Stomach (tissue), 9 donors: ENCODE data around the gene AJM1. TPM values are rescaled to one million over a fixed set of nuclear protein-coding genes. Genes with fewer than 3 reads are reported as not detected.
"Not testable (repeated sequence)": the region's sequence is repeated elsewhere in the genome, so short reads cannot be mapped to it uniquely, and the experiment has no call there.

Experiments used
- DNase-seq, 2 donors: peaks; one replicate each; pipeline versions ENCODE4 v3.0.0 to v3.0.0-alpha.2; 2013 to 2019
- H3K27ac ChIP-seq, 5 donors: fragments of 200-600 bp in 4 of 5; sonication (generic) in 4 of 5; one replicate each; pipeline ENCODE4 v1.5.1; 2013 to 2019; ENCODE audit warnings: mild to moderate bottlenecking in 1 of 5, moderate library complexity in 1 of 5
- H3K27me3 ChIP-seq, 3 donors: fragments of 200-600 bp; sonication (generic); one replicate each; pipeline ENCODE4 v1.5.1; 2017 to 2019; ENCODE audit warnings: mixed run types in 1 of 3
- H3K36me3 ChIP-seq, 4 donors: fragments of 200-600 bp; sonication (generic); 1 replicate in 3 of 4; 2 replicates in 1 of 4; pipeline ENCODE4 v1.5.1; 2016 to 2019
- H3K4me1 ChIP-seq, 4 donors: fragments of 200-600 bp; sonication (generic); one replicate each; pipeline ENCODE4 v1.5.1; 2016 to 2019
- H3K4me3 ChIP-seq, 4 donors: fragments of 200-600 bp; sonication (generic) in 3 of 4; one replicate each; pipeline ENCODE4 v1.5.1; 2016 to 2019; ENCODE audit warnings: mild to moderate bottlenecking in 1 of 4
- H3K9me3 ChIP-seq, 4 donors: fragments of 200-600 bp; sonication (generic); one replicate each; pipeline ENCODE4 v1.5.1; 2016 to 2019
- CTCF ChIP-seq, 7 experiments: fragments of 450-650 bp in 4 of 7; fragments of 200-600 bp in 3 of 7; sonication (generic) in 3 of 7; IDR thresholded peaks; one replicate each; pipeline ENCODE4 v1.5.1; 2016 to 2019; ENCODE audit warnings: antibody characterized with exemption in 7 of 7, control low read depth in 2 of 7, mild to moderate bottlenecking in 1 of 7
- EP300 ChIP-seq: sonication (generic); formaldehyde crosslinking; IDR thresholded peaks from one replicate; pipeline ENCODE4 v1.6.1; 2017; ENCODE audit warnings: antibody characterized with exemption
- POLR2A ChIP-seq, 4 donors: fragments of 450-650 bp; IDR thresholded peaks; one replicate each; pipeline ENCODE4 v1.6.1; 2016; ENCODE audit warnings: antibody characterized with exemption in 4 of 4, control low read depth in 2 of 4, mild to moderate bottlenecking in 1 of 4, moderate library complexity in 1 of 4
- POLR2AphosphoS5 ChIP-seq, 3 donors: sonication (generic); formaldehyde crosslinking; IDR thresholded peaks; one replicate each; pipeline ENCODE4 v1.6.1; 2016; ENCODE audit warnings: antibody characterized with exemption in 3 of 3
- WGBS, 5 donors: extraction: QIAGEN DNeasy Blood & Tissue Kit in 3 of 5; methylation state at CpG; one replicate each; pipeline versions ENCODE4 v1.1.5 to v1.1.7; 2013 to 2018; 5-methylcytosine and 5-hydroxymethylcytosine counted together
- intact Hi-C: fragments of 100-400 bp; cut with DNase I; formaldehyde crosslinking; loops from one replicate; pipeline ENCODE4 v1.15.1; 2023; ENCODE audit warnings: low total_unique reads
- polyA plus RNA-seq, 3 donors: library from polyadenylated mRNA; stranded (reverse); fragments of 200-250 nt; gene quantifications; one replicate each; pipeline ENCODE4 v1.2.3, GENCODE V29; 2013
- total RNA-seq, 5 donors: library from RNA; depleted of rRNA; stranded (reverse); fragments of >200 nt; gene quantifications; one replicate each; pipeline versions ENCODE4 v1.1.0 to v1.2.3, GENCODE V29; 2014 to 2016
- donor health status: healthy with polysubstance abuse.
- donor health status: Bipolar disorder and iron deficiency.
- donor health status: healthy.

AJM1 gene
- total and polyA plus RNA-seq, 8 donors, result 0.46 to 37.4 (median 2.6) TPM

GRCh38 chr9:136882109-136882946 lies 40.0 kb downstream of the AJM1 start:
- Histone ChIP-seq H3K4me1 (peaks cover 21 to 45% (median 32%) of the 10 kb centered on the region in 4 donors), H3K9me3 (no peaks in the 10 kb centered on the region), H3K36me3 (no peaks in the 10 kb centered on the region), H3K27me3 (no peaks in the 10 kb centered on the region), H3K27ac (peak overlapping the region; percentile 34 to 74 (median 66)), H3K4me3 (peak overlapping the region in 3 of 4 donors; percentile 22 to 35 (median 28))
- 32 to 50% (median 39%) methylated on average over 15 to 19 of the region's 19 CpGs for WGBS, 5 donors
- intact Hi-C loops, result no loop called here
- TF ChIP-seq CTCF (IDR thresholded peaks at IDR 0.05) (no peak), EP300 (no peak), POLR2A (IDR thresholded peaks at IDR 0.05) (no peak), POLR2AphosphoS5 (IDR thresholded peaks at IDR 0.05) (peak in 2 of 3 donors; percentile 10 to 70)
- peak; percentile 77 to 88 for DNase-seq

GRCh38 chr9:136882947-136883283 lies 40.6 kb downstream of the AJM1 start:
- H3K36me3 ChIP-seq, H3K4me3 ChIP-seq: not testable (repeated sequence)

GRCh38 chr9:136883670-136884069 lies 41.4 kb downstream of the AJM1 start:
- H3K4me3 ChIP-seq, H3K27ac ChIP-seq, H3K36me3 ChIP-seq, DNase-seq, intact Hi-C loops, H3K27me3 ChIP-seq, H3K9me3 ChIP-seq: not testable (repeated sequence)
- 87 to 91% (median 89%) methylated on average over 10 of the region's 10 CpGs for WGBS, 5 donors
- H3K4me1 ChIP-seq, result peaks cover 21 to 59% (median 44%) of the 10 kb centered on the region in 4 donors

More at GRCh38 chr9:136882947-136883283, 40.6 kb downstream of the AJM1 start:
- H3K9me3 ChIP-seq, DNase-seq, H3K27me3 ChIP-seq, intact Hi-C loops: not testable (repeated sequence)
- peak overlapping the region in 3 of 5 donors; percentile 66 to 74 (median 69) for H3K27ac ChIP-seq
- H3K4me1 ChIP-seq, result peaks cover 21 to 51% (median 37%) of the 10 kb centered on the region in 4 donors
- 72 to 83% (median 82%) methylated on average over 9 of the region's 9 CpGs for WGBS, 5 donors

- 0 to 1% (median 0%) methylated on average over 10 to 88 of the region's 88 CpGs for WGBS, 5 donors
- peaks cover 21 to 61% (median 45%) of the 10 kb centered on the region in 4 donors for H3K4me1 ChIP-seq
- TF ChIP-seq CTCF (IDR thresholded peaks at IDR 0.05) (no peak), EP300 (no peak), POLR2AphosphoS5 (IDR thresholded peaks at IDR 0.05) (peak in 2 of 3 donors; percentile 74 to 82), POLR2A (IDR thresholded peaks at IDR 0.05) (no peak)
- H3K36me3 ChIP-seq, result peaks cover 0 to 11% (median 10%) of the 10 kb centered on the region in 4 donors
- intact Hi-C loops, result no loop called here
- H3K27ac ChIP-seq, result peak within 1 kb of the TSS; percentile 42 to 97 (median 89)
- H3K9me3 ChIP-seq, result no peaks in the 10 kb centered on the region
- peak within 1 kb of the TSS; percentile 82 to 98 (median 94) for H3K4me3 ChIP-seq
- peak; percentile 99 for DNase-seq
- H3K27me3 ChIP-seq, result no peaks in the 10 kb centered on the region
Observed at GRCh38 chr9:136885950-136886578, 43.8 kb downstream of the AJM1 start, which contains the start of gene TRAF2. TSS of gene TRAF2 (plus strand) at chr9:136886516. CDS start at chr9:136898741, 12,225 bp downstream.
